ENCODE data around the gene FGF21. TPM values are rescaled to one million over a fixed set of nuclear protein-coding genes. Genes with fewer than 3 reads are reported as not detected.
"Not testable (repeated sequence)": the region's sequence is repeated elsewhere in the genome, so short reads cannot be mapped to it uniquely, and the experiment has no call there.

FGF21 gene
- total RNA-seq, 4 donors from 2014 or later, result not detected

DNA sequence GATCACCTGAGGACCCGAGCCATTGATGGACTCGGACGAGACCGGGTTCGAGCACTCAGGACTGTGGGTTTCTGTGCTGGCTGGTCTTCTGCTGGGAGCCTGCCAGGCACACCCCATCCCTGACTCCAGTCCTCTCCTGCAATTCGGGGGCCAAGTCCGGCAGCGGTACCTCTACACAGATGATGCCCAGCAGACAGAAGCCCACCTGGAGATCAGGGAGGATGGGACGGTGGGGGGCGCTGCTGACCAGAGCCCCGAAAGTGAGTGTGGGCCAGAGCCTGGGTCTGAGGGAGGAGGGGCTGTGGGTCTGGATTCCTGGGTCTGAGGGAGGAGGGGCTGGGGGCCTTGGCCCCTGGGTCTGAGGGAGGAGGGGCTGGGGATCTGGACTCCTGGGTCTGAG lies 888 bp downstream of the FGF21 start:
- Histone ChIP-seq H3K36me3 (no peaks in the 10 kb centered on the region), H3K9me3 (no peaks in the 10 kb centered on the region), H3K4me1 (peaks cover 0 to 22% (median 8%) of the 10 kb centered on the region in 4 donors), H3K4me3 (no peak overlapping the region), H3K27me3 (peaks cover 0 to 28% of the 10 kb centered on the region in 2 donors), H3K27ac (no peak overlapping the region)
- WGBS, 2 donors, result 83 to 88% methylated on average over 9 to 11 of the region's 11 CpGs
- no peak for DNase-seq (ENCODE audit: low spot score in 2 of 2)
- TF ChIP-seq POLR2A (IDR thresholded peaks at IDR 0.05), result no peak
- TF ChIP-seq CTCF (IDR thresholded peaks at IDR 0.05), result no peak
- TF ChIP-seq EP300 (IDR thresholded peaks at IDR 0.05), result no peak

- DNase-seq (ENCODE audit: low spot score in 2 of 2), result no peak
- H3K4me3 ChIP-seq, result no peak overlapping the region
- no peaks in the 10 kb centered on the region for H3K9me3 ChIP-seq
- H3K27ac ChIP-seq, result no peak overlapping the region
- peaks cover 0 to 19% (median 8%) of the 10 kb centered on the region in 4 donors for H3K4me1 ChIP-seq
- H3K27me3 ChIP-seq, result peaks cover 0 to 23% of the 10 kb centered on the region in 2 donors
- no peaks in the 10 kb centered on the region for H3K36me3 ChIP-seq
- TF ChIP-seq EP300 (IDR thresholded peaks at IDR 0.05), result no peak
- TF ChIP-seq POLR2A (IDR thresholded peaks at IDR 0.05), result no peak
- 77 to 83% methylated on average over 9 of the region's 9 CpGs for WGBS, 2 donors
Observed at GRCh38 chr19:48756686-48757085, 1.4 kb downstream of the FGF21 start.

DNA sequence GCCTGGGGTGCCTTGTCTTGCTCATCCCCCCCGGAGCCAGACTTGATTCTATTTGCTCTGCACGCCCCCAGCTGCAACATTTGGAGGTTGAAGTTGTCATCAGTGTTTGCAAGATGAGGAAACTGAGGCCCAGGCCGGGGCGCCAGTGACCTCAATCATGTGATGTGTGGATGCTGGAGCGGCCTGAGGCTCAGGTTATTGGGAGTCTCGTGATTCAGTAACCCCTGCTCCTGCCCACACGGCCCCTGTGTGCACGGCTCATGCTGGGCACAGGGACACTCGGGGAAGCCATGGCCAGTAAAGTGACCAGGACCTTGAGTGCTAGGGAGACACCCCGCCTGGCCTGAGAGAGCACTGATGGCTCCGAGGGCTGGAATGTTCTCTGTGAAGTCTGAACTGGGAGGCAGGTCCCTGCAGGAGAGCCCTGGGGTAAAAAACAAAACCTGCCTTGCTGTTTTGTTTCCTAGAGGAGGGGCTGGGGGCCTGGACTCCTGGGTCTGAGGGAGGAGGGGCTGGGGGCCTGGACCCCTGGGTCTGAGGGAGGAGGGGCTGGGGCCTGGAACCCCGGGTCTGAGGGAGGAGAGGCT lies 1.9 kb downstream of the FGF21 start:
- DNase-seq (ENCODE audit: low spot score in 2 of 2), result no peak
- H3K27me3 ChIP-seq, result peaks cover 0 to 18% of the 10 kb centered on the region in 2 donors
- H3K9me3 ChIP-seq, result no peaks in the 10 kb centered on the region
- TF ChIP-seq CTCF (IDR thresholded peaks at IDR 0.05) (no peak), POLR2A (IDR thresholded peaks at IDR 0.05) (no peak), EP300 (IDR thresholded peaks at IDR 0.05) (no peak)
- no peak overlapping the region for H3K4me3 ChIP-seq
- peaks cover 0 to 15% (median 8%) of the 10 kb centered on the region in 4 donors for H3K4me1 ChIP-seq
- no peak overlapping the region for H3K27ac ChIP-seq
- H3K36me3 ChIP-seq, result no peaks in the 10 kb centered on the region
- 82 to 94% methylated on average over 11 of the region's 12 CpGs for WGBS, 2 donors

DNA sequence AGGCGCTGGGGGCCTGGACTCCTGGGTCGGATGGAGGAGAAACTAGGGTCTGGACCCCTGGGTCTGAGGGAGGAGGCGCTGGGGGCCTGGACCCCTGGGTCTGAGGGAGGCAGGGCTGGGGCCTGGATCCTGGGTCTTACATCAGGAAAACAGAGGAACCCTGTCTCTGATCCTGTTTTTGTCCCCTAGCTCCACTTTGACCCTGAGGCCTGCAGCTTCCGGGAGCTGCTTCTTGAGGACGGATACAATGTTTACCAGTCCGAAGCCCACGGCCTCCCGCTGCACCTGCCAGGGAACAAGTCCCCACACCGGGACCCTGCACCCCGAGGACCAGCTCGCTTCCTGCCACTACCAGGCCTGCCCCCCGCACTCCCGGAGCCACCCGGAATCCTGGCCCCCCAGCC lies 2.4 kb downstream of the FGF21 start:
- Histone ChIP-seq H3K27me3 (peaks cover 0 to 13% of the 10 kb centered on the region in 2 donors), H3K4me1 (peaks cover 0 to 10% (median 4%) of the 10 kb centered on the region in 4 donors), H3K27ac (no peak overlapping the region), H3K4me3 (no peak overlapping the region), H3K9me3 (no peaks in the 10 kb centered on the region), H3K36me3 (no peaks in the 10 kb centered on the region)
- no peak for TF ChIP-seq POLR2A (IDR thresholded peaks at IDR 0.05)
- no peak for TF ChIP-seq CTCF (IDR thresholded peaks at IDR 0.05)
- TF ChIP-seq EP300 (IDR thresholded peaks at IDR 0.05), result no peak
- 76 to 82% methylated on average over 10 to 13 of the region's 14 CpGs for WGBS, 2 donors
- no peak for DNase-seq (ENCODE audit: low spot score in 2 of 2)

DNA sequence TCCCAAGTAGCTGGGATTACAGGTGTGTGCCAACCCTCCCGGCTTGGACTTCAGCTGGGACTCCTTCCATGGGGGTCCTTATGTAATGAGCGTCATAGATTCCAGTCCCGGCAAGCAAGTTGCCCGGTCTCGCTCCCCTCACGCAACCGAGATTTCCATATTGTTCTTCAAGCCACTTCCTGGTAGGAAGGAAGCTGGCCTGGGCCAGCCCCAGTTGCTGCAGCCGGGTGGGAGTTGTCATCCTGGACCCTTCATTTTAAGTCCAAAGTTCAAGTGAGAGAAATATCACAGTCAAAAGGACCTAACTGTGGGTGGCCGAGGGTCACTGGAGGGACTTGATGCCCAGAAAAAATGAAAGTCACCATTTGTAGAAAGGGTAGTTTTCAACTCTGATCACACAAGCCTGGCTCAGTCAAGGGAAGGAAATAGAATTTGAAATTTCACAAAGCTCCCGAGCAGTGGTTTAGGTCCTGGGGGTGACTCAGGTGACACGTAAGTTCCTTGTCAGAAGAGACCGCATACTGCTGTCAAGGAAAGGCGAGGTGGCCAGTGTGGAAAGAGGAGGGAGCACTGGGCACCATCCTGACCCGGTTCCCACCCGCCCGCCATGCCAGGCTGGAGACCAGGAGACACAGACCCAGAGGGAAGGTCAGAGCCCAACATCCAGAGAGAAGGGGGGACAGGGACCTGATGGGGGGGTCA lies 5.3 kb downstream of the FGF21 start:
- H3K4me3 ChIP-seq, result no peak overlapping the region
- H3K4me1 ChIP-seq, result no peaks in the 10 kb centered on the region
- 60 to 65% methylated on average over 16 of the region's 16 CpGs for WGBS, 2 donors
- TF ChIP-seq CTCF (IDR thresholded peaks at IDR 0.05) (no peak), EP300 (IDR thresholded peaks at IDR 0.05) (no peak), POLR2A (IDR thresholded peaks at IDR 0.05) (no peak)
- DNase-seq (ENCODE audit: low spot score in 2 of 2), result no peak
- H3K9me3 ChIP-seq, result no peaks in the 10 kb centered on the region
- no peaks in the 10 kb centered on the region for H3K27me3 ChIP-seq
- peak overlapping the region in 1 of 4 donors; percentile 40 for H3K27ac ChIP-seq
- no peaks in the 10 kb centered on the region for H3K36me3 ChIP-seq

DNA sequence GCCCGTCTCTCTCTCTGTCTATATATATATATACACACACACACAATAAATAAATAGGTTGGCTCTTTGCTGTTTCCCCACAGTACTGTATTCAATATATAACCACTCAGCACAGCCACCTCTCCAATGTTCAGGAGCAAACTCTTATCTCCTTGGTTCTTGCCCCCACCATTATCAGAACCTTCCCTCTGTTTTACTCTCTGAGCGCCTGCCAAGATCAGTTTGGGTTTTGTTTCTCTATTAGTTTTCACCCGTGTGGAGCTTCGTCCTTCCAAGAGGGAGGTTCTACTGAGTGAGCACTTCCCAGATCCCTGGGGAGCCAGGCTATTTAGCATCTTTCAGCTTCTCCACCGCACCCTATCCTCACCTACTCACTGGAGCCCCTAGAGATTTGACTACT lies 10.5 kb downstream of the FGF21 start:
- not testable (repeated sequence) for H3K9me3 ChIP-seq; H3K36me3 ChIP-seq; H3K4me1 ChIP-seq; H3K27me3 ChIP-seq; DNase-seq (ENCODE audit: low spot score in 2 of 2); H3K27ac ChIP-seq; H3K4me3 ChIP-seq
- 39 to 43% methylated on average over 5 of the region's 5 CpGs for WGBS, 2 donors

GRCh38 chr19:48768171-48768753 lies 12.9 kb downstream of the FGF21 start:
- DNase-seq (ENCODE audit: low spot score in 2 of 2); H3K4me3 ChIP-seq; H3K27ac ChIP-seq; H3K27me3 ChIP-seq; H3K4me1 ChIP-seq; H3K9me3 ChIP-seq; H3K36me3 ChIP-seq: not testable (repeated sequence)
- WGBS, 2 donors, result 31 to 40% methylated on average over 6 of the region's 6 CpGs
